CD14-positive monocyte (primary cell): ENCODE data around the gene ZBTB43. TPM values are rescaled to one million over a fixed set of nuclear protein-coding genes. Genes with fewer than 3 reads are reported as not detected.
A peak's percentile ranks its signal among the peaks of the same experiment; 100 is the strongest.
"Not testable (repeated sequence)": the region's sequence is repeated elsewhere in the genome, so short reads cannot be mapped to it uniquely, and the experiment has no call there.

Source experiments
- DNase-seq, 3 donors: peaks; one replicate each; pipeline ENCODE4 v3.0.0-alpha.2; 2011 to 2022
- H2AFZ ChIP-seq: 2 replicates; pipeline ENCODE4 v1.6.0; 2012; ENCODE audit warnings: mild to moderate bottlenecking, low read depth, low read length, inconsistent platforms; ENCODE audit not compliant: insufficient read depth, poor library complexity, severe bottlenecking
- H3K27ac ChIP-seq, 2 donors: 1 replicate in 1 of 2; 2 replicates in 1 of 2; pipeline ENCODE4 v1.5.1; 2012 to 2013; ENCODE audit warnings: low read length in 2 of 2, control low read depth in 1 of 2, inconsistent platforms in 1 of 2, low read depth in 1 of 2, mild to moderate bottlenecking in 1 of 2
- H3K27me3 ChIP-seq, 2 donors: one replicate each; pipeline versions ENCODE4 v1.6.0 to v1.6.1; 2011 to 2013; ENCODE audit warnings: low read length in 2 of 2; ENCODE audit not compliant: control insufficient read depth in 2 of 2, insufficient read depth in 2 of 2
- H3K36me3 ChIP-seq, 2 donors: replicated peaks in 1 of 2; 1 replicate in 1 of 2; 2 replicates in 1 of 2; pipeline versions ENCODE4 v1.5.1 to v1.6.1; 2012 to 2013; ENCODE audit warnings: low read length in 2 of 2, control low read depth in 1 of 2, inconsistent platforms in 1 of 2, mild to moderate bottlenecking in 1 of 2; ENCODE audit not compliant: insufficient read depth in 2 of 2, control insufficient read depth in 1 of 2
- H3K4me1 ChIP-seq, 2 donors: 1 replicate in 1 of 2; 2 replicates in 1 of 2; pipeline versions ENCODE4 v1.5.1 to v1.6.1; 2012 to 2013; ENCODE audit warnings: low read length in 2 of 2, control low read depth in 1 of 2, inconsistent platforms in 1 of 2, mild to moderate bottlenecking in 1 of 2, moderate library complexity in 1 of 2; ENCODE audit not compliant: insufficient read depth in 2 of 2, control insufficient read depth in 1 of 2
- H3K4me2 ChIP-seq: replicated peaks from 2 replicates; pipeline ENCODE3; 2012; ENCODE audit warnings: low read length, moderate library complexity, mild to moderate bottlenecking; ENCODE audit not compliant: poor library complexity, severe bottlenecking; ENCODE audit errors: extremely low read depth
- H3K4me3 ChIP-seq, 3 experiments: fragments of 200-600 bp in 1 of 3; sonication (generic) in 1 of 3; replicated peaks in 1 of 3; 1 replicate in 2 of 3; 2 replicates in 1 of 3; pipeline ENCODE4 v1.5.1; 2011 to 2013; ENCODE audit warnings: low read length in 3 of 3, mild to moderate bottlenecking in 3 of 3, control low read depth in 2 of 3, low read depth in 2 of 3, inconsistent platforms in 1 of 3, moderate library complexity in 1 of 3
- H3K79me2 ChIP-seq: 2 replicates; pipeline ENCODE4 v1.6.0; 2012; ENCODE audit warnings: mild to moderate bottlenecking, control low read depth, inconsistent platforms, low read length, moderate library complexity; ENCODE audit not compliant: insufficient read depth
- H3K9ac ChIP-seq: 2 replicates; pipeline ENCODE4 v1.6.0; 2017; ENCODE audit warnings: low read length, mild to moderate bottlenecking; ENCODE audit not compliant: insufficient read depth, poor library complexity, severe bottlenecking
- H3K9me3 ChIP-seq, 2 donors: replicated peaks in 1 of 2; 1 replicate in 1 of 2; 2 replicates in 1 of 2; pipeline versions ENCODE4 v1.5.1 to v1.6.1; 2012 to 2013; ENCODE audit warnings: low read length in 2 of 2, control low read depth in 1 of 2; ENCODE audit not compliant: control insufficient read depth in 1 of 2, insufficient read depth in 1 of 2
- H4K20me1 ChIP-seq: 2 replicates; pipeline ENCODE4 v1.6.0; 2012; ENCODE audit warnings: mild to moderate bottlenecking, low read length, control low read depth, moderate library complexity; ENCODE audit not compliant: insufficient read depth
- H3K27ac Mint-ChIP-seq, 7 donors: one replicate each; pipeline ENCODE4 v1.8.0; 2020; ENCODE audit warnings: mild to moderate bottlenecking in 7 of 7, mixed read lengths in 7 of 7, moderate library complexity in 6 of 7, inconsistent platforms in 2 of 7
- H3K27me3 Mint-ChIP-seq, 3 donors: one replicate each; pipeline ENCODE4 v1.8.0; 2021 to 2022; ENCODE audit warnings: low read depth in 3 of 3, mild to moderate bottlenecking in 3 of 3, mixed read lengths in 3 of 3, moderate library complexity in 3 of 3, inconsistent platforms in 1 of 3
- H3K36me3 Mint-ChIP-seq, 2 donors: one replicate each; pipeline ENCODE4 v1.8.0; 2020; ENCODE audit warnings: mixed read lengths in 2 of 2, inconsistent platforms in 1 of 2, mild to moderate bottlenecking in 1 of 2
- H3K4me1 Mint-ChIP-seq: one replicate; pipeline ENCODE4 v1.8.0; 2020; ENCODE audit warnings: mild to moderate bottlenecking, mixed read lengths
- H3K4me3 Mint-ChIP-seq, 2 donors: one replicate each; pipeline ENCODE4 v1.8.0; 2020; ENCODE audit warnings: mild to moderate bottlenecking in 2 of 2, mixed read lengths in 2 of 2, moderate library complexity in 1 of 2
- H3K9me3 Mint-ChIP-seq, 7 donors: one replicate each; pipeline ENCODE4 v1.8.0; 2020 to 2022; ENCODE audit warnings: mixed read lengths in 7 of 7, mild to moderate bottlenecking in 6 of 7, moderate library complexity in 6 of 7, inconsistent platforms in 2 of 7
- CTCF ChIP-seq: fragments of 200-600 bp; IDR thresholded peaks from one replicate; pipeline ENCODE4 v1.8.0; 2022; ENCODE audit warnings: antibody characterized with exemption, mild to moderate bottlenecking
- WGBS: methylation state at CpG from one replicate; pipeline ENCODE4 v1.1.5; 2013; ENCODE audit warnings: missing lambda C conversion rate; ENCODE audit not compliant: insufficient coverage; 5-methylcytosine and 5-hydroxymethylcytosine counted together
- intact Hi-C, 2 donors: fragments of 100-400 bp; cut with micrococcal nuclease; formaldehyde crosslinking; loops; one replicate each; pipeline versions ENCODE4 v1.15.0 to v1.15.1; 2023
- polyA plus RNA-seq, 3 donors: library from polyadenylated mRNA; depleted of rRNA in 1 of 3; unstranded in 2 of 3; stranded (reverse) in 1 of 3; fragments of 300-500 nt in 2 of 3; fragments of >200 nt in 1 of 3; fragmentation: Illumina TruSeq in 2 of 3; gene quantifications; 1 replicate in 2 of 3; 2 replicates in 1 of 3; pipeline ENCODE4 v1.2.3, GENCODE V29; 2012 to 2021

The ZBTB43 gene
- polyA plus RNA-seq, 3 donors, result 6.1 to 15.9 (median 6.8) TPM

GRCh38 chr9:126783949-126784348 lies 20.9 kb upstream of the ZBTB43 start:
- WGBS, result no CpG with 5 or more reads among the region's 1 CpG

DNA sequence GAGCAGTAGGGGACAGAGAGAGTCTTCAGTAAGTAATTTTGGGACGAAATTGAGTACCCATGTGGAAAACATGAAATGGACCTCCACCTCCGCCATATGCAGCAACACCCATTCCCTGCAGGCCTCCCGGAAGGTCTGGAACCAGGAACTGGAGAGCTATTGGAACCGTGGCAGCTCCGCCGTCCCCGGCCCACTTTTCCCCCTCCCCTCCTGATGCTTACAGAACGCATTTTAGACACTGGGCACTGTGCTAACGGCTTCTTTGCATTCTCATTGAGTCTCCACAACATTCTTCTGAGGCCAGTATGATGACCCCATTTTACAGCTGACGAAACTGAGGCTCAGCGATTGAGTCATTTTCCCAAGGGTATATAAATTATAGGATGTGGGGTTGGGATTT lies 20.4 kb upstream of the ZBTB43 start:
- Histone ChIP-seq H3K4me1 (no peaks in the 10 kb centered on the region), H3K79me2 (no peaks in the 10 kb centered on the region), H3K27me3 (peaks cover 7 to 17% of the 10 kb centered on the region in 2 donors), H3K9me3 (no peaks in the 10 kb centered on the region), H3K27ac (no peak overlapping the region), H3K4me2 (no peak overlapping the region), H3K4me3 (no peak overlapping the region), H2AFZ (no peak overlapping the region), H4K20me1 (no peaks in the 10 kb centered on the region), H3K36me3 (no peaks in the 10 kb centered on the region), H3K9ac (no peak overlapping the region)
- Mint-ChIP-seq H3K27me3 (peaks cover 16 to 45% (median 18%) of the 10 kb centered on the region in 3 donors), H3K4me3 (no peak overlapping the region), H3K4me1 (peaks cover 3% of the 10 kb centered on the region), H3K36me3 (no peaks in the 10 kb centered on the region), H3K27ac (peak overlapping the region in 1 of 7 donors; percentile 25), H3K9me3 (peaks cover 0 to 3% (median 2%) of the 10 kb centered on the region in 7 donors)
- no peak for DNase-seq
- WGBS, result 100% methylated on average over 6 of the region's 11 CpGs
- no peak for TF ChIP-seq CTCF
- intact Hi-C loops, result no loop called here

More at GRCh38 chr9:126783949-126784348, 20.9 kb upstream of the ZBTB43 start:
- H3K9me3 ChIP-seq, result no peaks in the 10 kb centered on the region
- H3K4me1 ChIP-seq, result no peaks in the 10 kb centered on the region
- no peak overlapping the region for H3K4me3 ChIP-seq
- Mint-ChIP-seq H3K9me3 (peaks cover 0 to 3% (median 2%) of the 10 kb centered on the region in 7 donors), H3K4me1 (peaks cover 3% of the 10 kb centered on the region), H3K4me3 (no peak overlapping the region), H3K36me3 (no peaks in the 10 kb centered on the region), H3K27me3 (peaks cover 14 to 45% (median 18%) of the 10 kb centered on the region in 3 donors), H3K27ac (peak overlapping the region in 1 of 7 donors; percentile 25)
- no peak overlapping the region for H2AFZ ChIP-seq
- no peak overlapping the region for H3K27ac ChIP-seq
- no peak overlapping the region for H3K4me2 ChIP-seq
- H4K20me1 ChIP-seq, result no peaks in the 10 kb centered on the region
- intact Hi-C loops, result no loop called here
- no peak for DNase-seq
- no peaks in the 10 kb centered on the region for H3K79me2 ChIP-seq
- H3K36me3 ChIP-seq, result no peaks in the 10 kb centered on the region
- TF ChIP-seq CTCF, result no peak
- no peak overlapping the region for H3K9ac ChIP-seq
- H3K27me3 ChIP-seq, result peaks cover 7 to 17% of the 10 kb centered on the region in 2 donors

GRCh38 chr9:126784841-126785240 lies 20.0 kb upstream of the ZBTB43 start:
- H3K27ac ChIP-seq, H3K27ac Mint-ChIP-seq, H3K36me3 ChIP-seq, H3K4me1 Mint-ChIP-seq, H4K20me1 ChIP-seq, H3K9me3 Mint-ChIP-seq, H3K4me1 ChIP-seq, H3K9me3 ChIP-seq, H2AFZ ChIP-seq, H3K4me3 ChIP-seq, H3K4me2 ChIP-seq, DNase-seq, H3K9ac ChIP-seq, H3K4me3 Mint-ChIP-seq, H3K79me2 ChIP-seq, H3K36me3 Mint-ChIP-seq: not testable (repeated sequence)
- H3K27me3 Mint-ChIP-seq, result peaks cover 14 to 45% (median 21%) of the 10 kb centered on the region in 3 donors
- 89% methylated on average over 3 of the region's 6 CpGs for WGBS
- intact Hi-C loops, result loop anchor here in 1 of 2 donors (5.0 kb wide), 1 partner anchor 178 kb away; no protein-coding TSS in a partner anchor
- peaks cover 7 to 17% of the 10 kb centered on the region in 2 donors for H3K27me3 ChIP-seq
